ENCODE data around the gene GLIPR1L1.

GLIPR1L1 gene

GRCh38 chr12:75389061-75389460 lies 54.6 kb downstream of the GLIPR1L1 start:
- no peak for ATAC-seq (replicated peaks)
- H3K4me1 Mint-ChIP-seq = peaks cover 15 to 38% of the 10 kb centered on the region in 2 donors
- H3K4me3 Mint-ChIP-seq = no peak overlapping the region

GRCh38 chr12:75389706-75390105 lies 55.2 kb downstream of the GLIPR1L1 start:
- peaks cover 17 to 38% of the 10 kb centered on the region in 2 donors for H3K4me1 Mint-ChIP-seq
- peaks cover 0 to 7% of the 10 kb centered on the region in 2 donors for H3K36me3 Mint-ChIP-seq
- no peak for ATAC-seq (replicated peaks)
- DNase-seq = no peak
- peaks cover 0 to 2% of the 10 kb centered on the region in 2 donors for H3K9me3 Mint-ChIP-seq
- peak overlapping the region; percentile 90 to 92 for H3K4me3 Mint-ChIP-seq
- no peaks in the 10 kb centered on the region for H3K27me3 Mint-ChIP-seq
- peak overlapping the region; percentile 71 for H3K27ac Mint-ChIP-seq

More at GRCh38 chr12:75389061-75389460, 54.6 kb downstream of the GLIPR1L1 start:
- no peaks in the 10 kb centered on the region for H3K27me3 Mint-ChIP-seq
- no peak overlapping the region for H3K27ac Mint-ChIP-seq
- peaks cover 0 to 7% of the 10 kb centered on the region in 2 donors for H3K36me3 Mint-ChIP-seq
- DNase-seq = no peak
- H3K9me3 Mint-ChIP-seq = peaks cover 0 to 2% of the 10 kb centered on the region in 2 donors

GRCh38 chr12:75390156-75390898 lies 55.9 kb downstream of the GLIPR1L1 start:
- H3K36me3 Mint-ChIP-seq = peaks cover 0 to 7% of the 10 kb centered on the region in 2 donors
- DNase-seq = no peak
- H3K4me3 Mint-ChIP-seq = peak overlapping the region; percentile 90 to 92
- peaks cover 0 to 2% of the 10 kb centered on the region in 2 donors for H3K9me3 Mint-ChIP-seq
- no peaks in the 10 kb centered on the region for H3K27me3 Mint-ChIP-seq
- H3K4me1 Mint-ChIP-seq = peaks cover 17 to 38% of the 10 kb centered on the region in 2 donors
- no peak for ATAC-seq (replicated peaks)
- peak overlapping the region; percentile 97 for H3K27ac Mint-ChIP-seq

GRCh38 chr12:75390899-75391538 lies 56.5 kb downstream of the GLIPR1L1 start, which contains the start of gene GLIPR1L2:
TSS of gene GLIPR1L2 (plus strand) at chr12:75391089. CDS start at chr12:75391117, 28 bp downstream.
- peak; percentile 96 for DNase-seq
- Mint-ChIP-seq H3K27ac (peak within 1 kb of the TSS; percentile 97), H3K4me1 (peaks cover 17 to 38% of the 10 kb centered on the region in 2 donors), H3K27me3 (no peaks in the 10 kb centered on the region), H3K9me3 (peaks cover 0 to 2% of the 10 kb centered on the region in 2 donors), H3K4me3 (peak within 1 kb of the TSS; percentile 90 to 92), H3K36me3 (peaks cover 0 to 7% of the 10 kb centered on the region in 2 donors)
- ATAC-seq (replicated peaks) = peak; percentile 98

GRCh38 chr12:75404231-75404630 lies 69.8 kb downstream of the GLIPR1L1 start:
- Mint-ChIP-seq H3K36me3 (no peaks in the 10 kb centered on the region), H3K4me3 (no peak overlapping the region), H3K9me3 (no peaks in the 10 kb centered on the region), H3K27ac (no peak overlapping the region), H3K27me3 (peaks cover 0 to 5% of the 10 kb centered on the region in 2 donors), H3K4me1 (no peaks in the 10 kb centered on the region)
- no peak for DNase-seq
- no peak for ATAC-seq (replicated peaks)

- Mint-ChIP-seq H3K9me3 (no peaks in the 10 kb centered on the region), H3K27ac (no peak overlapping the region), H3K4me1 (peaks cover 2 to 7% of the 10 kb centered on the region in 2 donors), H3K27me3 (peaks cover 0 to 5% of the 10 kb centered on the region in 2 donors), H3K36me3 (no peaks in the 10 kb centered on the region), H3K4me3 (no peak overlapping the region)
- ATAC-seq (replicated peaks) = no peak
- no peak for DNase-seq
These were observed 73.2 kb downstream of the GLIPR1L1 start for GRCh38 chr12:75407683-75408082.

- Mint-ChIP-seq H3K4me3 (no peak overlapping the region), H3K27me3 (no peaks in the 10 kb centered on the region), H3K9me3 (no peaks in the 10 kb centered on the region), H3K27ac (no peak overlapping the region), H3K4me1 (peaks cover 2 to 7% of the 10 kb centered on the region in 2 donors), H3K36me3 (no peaks in the 10 kb centered on the region)
- ATAC-seq (replicated peaks) (no peak), DNase-seq (no peak)
These were observed 75.4 kb downstream of the GLIPR1L1 start for GRCh38 chr12:75409830-75410229.

- Mint-ChIP-seq H3K27ac (no peak overlapping the region), H3K36me3 (no peaks in the 10 kb centered on the region), H3K9me3 (no peaks in the 10 kb centered on the region), H3K27me3 (no peaks in the 10 kb centered on the region), H3K4me3 (no peak overlapping the region), H3K4me1 (peaks cover 2 to 7% of the 10 kb centered on the region in 2 donors)
- DNase-seq (no peak), ATAC-seq (replicated peaks) (no peak)
These were observed 80.2 kb downstream of the GLIPR1L1 start for GRCh38 chr12:75414671-75415070.

GRCh38 chr12:75419841-75420240 lies 85.4 kb downstream of the GLIPR1L1 start:
- ATAC-seq (replicated peaks) (no peak), DNase-seq (no peak)
- Mint-ChIP-seq H3K27ac (no peak overlapping the region), H3K9me3 (peaks cover 2% of the 10 kb centered on the region in 2 donors), H3K36me3 (peaks cover 2% of the 10 kb centered on the region in 2 donors), H3K4me3 (no peak overlapping the region), H3K27me3 (peaks cover 0 to 2% of the 10 kb centered on the region in 2 donors), H3K4me1 (no peaks in the 10 kb centered on the region)

Measured in stimulated activated naive B cell treated with anti-CD40 and anti-IgM and Interleukin-4, amounts not matched to agents 10 μg/mL and 1 μg/mL and 100 μg/mL, for 72 hours (primary cell).